ENCODE results near the gene SNRK. TPM values are rescaled to one million over a fixed set of nuclear protein-coding genes. Genes with fewer than 3 reads are reported as not detected.

Gene SNRK
- total and polyA plus RNA-seq, 9 of the 15 experiments (the other 6 are each of a cell fraction or from before 2014, with no cell fraction given): 1.7 to 12.3 (median 7.3) TPM

- Histone ChIP-seq H4K20me1 (replicated peaks; ENCODE audit: control insufficient read depth, insufficient read depth, low read length) (no peaks in the 10 kb centered on the region), H3K9ac (ENCODE audit: insufficient read depth in 1 of 2, low read depth in 2 of 2, low read length in 2 of 2) (no peak overlapping the region), H3K9me1 (ENCODE audit: control insufficient read depth, insufficient read depth, low read length) (no peaks in the 10 kb centered on the region), H2AFZ (ENCODE audit: low read depth, low read length) (no peak overlapping the region), H3K36me3 (ENCODE audit: control insufficient read depth, insufficient read depth, low read length) (peaks cover 19% of the 10 kb centered on the region; the same call in 2 of the 3 replicates), H3K4me3 (no peak overlapping the region), H3K79me2 (ENCODE audit: control insufficient read depth, insufficient read depth, low read length) (no peaks in the 10 kb centered on the region), H3K4me2 (ENCODE audit: insufficient read depth, low read length) (no peak overlapping the region), H3K9me3 (replicated peaks; ENCODE audit: control insufficient read depth, insufficient read depth, low read depth, low read length) (no peaks in the 10 kb centered on the region), H3K27me3 (ENCODE audit: control insufficient read depth in 2 of 2, insufficient read depth in 2 of 2, low read length in 2 of 2) (no peaks in the 10 kb centered on the region), H3K4me1 (replicated peaks in 1 of 2; ENCODE audit: control insufficient read depth in 2 of 2, insufficient read depth in 2 of 2, low read length in 2 of 2) (no peaks in the 10 kb centered on the region), H3K27ac (ENCODE audit: extremely low read depth, low read depth, low read length) (no peak overlapping the region)
- DNase-seq (ENCODE audit: extremely low read depth in 1 of 4, low spot score in 3 of 4) (no peak), FAIRE-seq (no peak), ATAC-seq (no peak)
- in situ Hi-C loops (cut with MboI) (no loop called here), intact Hi-C loops (cut with micrococcal nuclease) (no loop called here)
- 71% methylated on average over 3 of the region's 3 CpGs for WGBS (ENCODE audit: insufficient coverage, low coverage, missing lambda C conversion rate)
- no TSS peak for BruUV-seq (replicated peaks)
- POLR2A ChIA-PET: no interaction called here
- CTCF ChIA-PET (ENCODE audit: low intra/inter-chr PET ratio): no interaction called here
- no peak for TF ChIP-seq FOXA1 (IDR thresholded peaks at IDR 0.05; ENCODE audit: borderline replicate concordance)
- TF ChIP-seq RBM39 (optimal IDR thresholded peaks at IDR 0.05; ENCODE audit: low read depth, low read length): no peak
- TF ChIP-seq ZBTB5 (IDR thresholded peaks at IDR 0.05): no peak
- no peak for TF ChIP-seq MAX (CRISPR knock-in tag; IDR thresholded peaks at IDR 0.05)
- no peak for TF ChIP-seq ZNF785 (CRISPR knock-in tag; IDR thresholded peaks at IDR 0.05)
- no peak for TF ChIP-seq AFF4 (CRISPR knock-in tag; IDR thresholded peaks at IDR 0.05)
- TF ChIP-seq SNRNP70 (optimal IDR thresholded peaks at IDR 0.05; ENCODE audit: low read depth, low read length): no peak
- no peak for TF ChIP-seq ZBTB11 (CRISPR knock-in tag; IDR thresholded peaks at IDR 0.05)
- TF ChIP-seq ZNF174 (CRISPR knock-in tag; IDR thresholded peaks at IDR 0.05): no peak
- TF ChIP-seq SMARCC2 (IDR thresholded peaks at IDR 0.05; ENCODE audit: low read depth): no peak
- no peak for TF ChIP-seq RBM17 (IDR thresholded peaks at IDR 0.05; ENCODE audit: borderline replicate concordance, low read depth, low read length)
- no peak for TF ChIP-seq SAFB (IDR thresholded peaks at IDR 0.05; ENCODE audit: borderline replicate concordance, low read depth, low read length)
- no peak for TF ChIP-seq CREBBP (IDR thresholded peaks at IDR 0.05; ENCODE audit: low read depth, low read length)
- TF ChIP-seq ASH1L (IDR thresholded peaks at IDR 0.05; ENCODE audit: borderline replicate concordance, low read depth, partially characterized antibody): no peak
Measured at GRCh38 chr3:43304126-43304525, 17.8 kb downstream of the SNRK start.

Measured in K562 (cell line).